HCT116 (cell line): Measurements from ENCODE around the gene SURF6. TPM values are rescaled to one million over a fixed set of nuclear protein-coding genes. Genes with fewer than 3 reads are reported as not detected.

ENCODE experiments used
- ATAC-seq: fragments of 200-7000 bp; cut with Tn5 transposase; 2 replicates; pipeline ENCODE4 v1.9.1; 2020; ENCODE audit warnings: mild to moderate bottlenecking, moderate library complexity
- BruUV-seq: library from RNA; stranded (reverse); fragments of 400-500 nt; replicated peaks from 2 replicates; lab custom pipeline; 2021; lab: Mats Ljungman, UMichigan
- CTCF ChIA-PET: fragments of 300-600 bp; sonication (Branson Sonifier 250); formaldehyde crosslinking; loops from one replicate; lab custom pipeline; 2021; ENCODE audit warnings: antibody characterized with exemption; lab: Charles Lee
- POLR2A ChIA-PET: fragments of 300-600, 350-600 bp; sonication (Branson Sonifier 250); formaldehyde crosslinking; loops from one replicate; lab custom pipeline; 2021; ENCODE audit warnings: antibody characterized with exemption; lab: Charles Lee
- RAD21 ChIA-PET, 2 experiments: fragments of 300-600 bp; sonication (Branson Sonifier 250); formaldehyde crosslinking; loops; one replicate each; lab custom pipeline; 2023; ENCODE audit warnings: low total read pairs in 2 of 2; ENCODE audit not compliant: uncharacterized antibody in 2 of 2, unreplicated experiment in 2 of 2, low non-redundant PET in 1 of 2; lab: Charles Lee
- DNase-seq: peaks from one replicate; pipeline ENCODE4 v3.0.0-alpha.2; 2010; ENCODE audit warnings: low read depth, low spot score
- H2AFZ ChIP-seq: fragments of 200-600 bp; shearing (Covaris generic), sonication (generic); 2 replicates; pipeline ENCODE4 v1.6.1; 2017; ENCODE audit warnings: low read depth, mixed run types, mixed read lengths, antibody characterized with exemption, low read length; ENCODE audit not compliant: poor library complexity, severe bottlenecking
- H3K27ac ChIP-seq: 2 replicates; pipeline ENCODE4 v1.5.1; 2012; ENCODE audit warnings: low read depth, low read length
- H3K27me3 ChIP-seq: fragments of 200-600 bp; sonication (generic); 2 replicates; pipeline ENCODE4 v1.6.1; 2016; ENCODE audit warnings: mixed run types, low read length, mixed read lengths; ENCODE audit not compliant: insufficient read depth
- H3K36me3 ChIP-seq, 2 experiments: fragments of 200-500 bp in 1 of 2; fragments of 200-600 bp in 1 of 2; sonication (Bioruptor generic) in 1 of 2; sonication (generic) in 1 of 2; 2 replicates each; pipeline versions ENCODE4 v1.5.1 to v1.6.1; 2014 to 2016; ENCODE audit warnings: low read length in 2 of 2, inconsistent platforms in 1 of 2, mixed read lengths in 1 of 2, mixed run types in 1 of 2; ENCODE audit not compliant: insufficient read depth in 2 of 2, control insufficient read depth in 1 of 2
- H3K4me1 ChIP-seq, 2 experiments: fragments of 200-600 bp in 1 of 2; sonication (generic) in 1 of 2; 2 replicates each; pipeline versions ENCODE4 v1.5.1 to v1.6.1; 2012 to 2017; ENCODE audit warnings: low read length in 2 of 2, inconsistent platforms in 1 of 2, mild to moderate bottlenecking in 1 of 2, mixed read lengths in 1 of 2, mixed run types in 1 of 2, moderate library complexity in 1 of 2; ENCODE audit not compliant: insufficient read depth in 2 of 2, control insufficient read depth in 1 of 2
- H3K4me2 ChIP-seq: fragments of 200-600 bp; sonication (generic); 2 replicates; pipeline ENCODE4 v1.6.1; 2017; ENCODE audit warnings: mixed run types, low read length, mixed read lengths
- H3K4me3 ChIP-seq, 2 experiments: fragments of 200-600 bp in 1 of 2; sonication (generic) in 1 of 2; replicated peaks in 1 of 2; 2 replicates each; pipeline ENCODE4 v1.5.1; 2011 to 2016; ENCODE audit warnings: low read length in 2 of 2, control low read depth in 1 of 2, low read depth in 1 of 2, mild to moderate bottlenecking in 1 of 2, mixed read lengths in 1 of 2, mixed run types in 1 of 2
- H3K79me2 ChIP-seq: fragments of 200-600 bp; sonication (generic); 2 replicates; pipeline ENCODE4 v1.6.1; 2017; ENCODE audit warnings: mild to moderate bottlenecking, mixed run types, low read length, moderate library complexity, mixed read lengths; ENCODE audit not compliant: insufficient read depth
- H3K9ac ChIP-seq: fragments of 200-600 bp; sonication (generic); 2 replicates; pipeline ENCODE4 v1.6.1; 2016; ENCODE audit warnings: low read length, mixed read lengths
- H3K9me2 ChIP-seq: fragments of 200-600 bp; sonication (generic), shearing (Covaris generic); 2 replicates; pipeline ENCODE4 v1.6.1; 2017; ENCODE audit warnings: mixed run types, mild to moderate bottlenecking, moderate library complexity; ENCODE audit not compliant: insufficient read depth
- H3K9me3 ChIP-seq, 2 experiments: fragments of 200-500 bp in 1 of 2; fragments of 200-600 bp in 1 of 2; sonication (Bioruptor generic) in 1 of 2; sonication (generic) in 1 of 2; 2 replicates each; pipeline ENCODE4 v1.6.1; 2014 to 2017; ENCODE audit warnings: low read length in 2 of 2, mixed read lengths in 2 of 2, inconsistent platforms in 1 of 2, low read depth in 1 of 2, mild to moderate bottlenecking in 1 of 2, mixed run types in 1 of 2, moderate library complexity in 1 of 2; ENCODE audit not compliant: control insufficient read depth in 1 of 2, insufficient read depth in 1 of 2
- H4K20me1 ChIP-seq: fragments of 200-600 bp; sonication (generic), shearing (Covaris generic); 2 replicates; pipeline ENCODE4 v1.6.1; 2017; ENCODE audit warnings: mixed run types, mild to moderate bottlenecking, moderate library complexity; ENCODE audit not compliant: insufficient read depth
- EGR1 ChIP-seq: IDR thresholded peaks from 2 replicates; pipeline ENCODE4 v1.6.1; 2012; ENCODE audit warnings: low read depth
- EZH2 ChIP-seq: fragments of 200-600 bp; sonication (generic); IDR thresholded peaks from 2 replicates; pipeline ENCODE4 v1.6.1; 2017; ENCODE audit warnings: antibody characterized with exemption, mixed run types
- EZH2phosphoT487 ChIP-seq: fragments of 200-600 bp; IDR thresholded peaks from 2 replicates; pipeline ENCODE4 v1.6.1; 2018; ENCODE audit warnings: antibody characterized with exemption, borderline replicate concordance
- FOSL1 ChIP-seq: IDR thresholded peaks from 2 replicates; pipeline ENCODE4 v1.6.1; 2012; ENCODE audit warnings: low read depth
- POLR2A ChIP-seq: IDR thresholded peaks from 2 replicates; pipeline ENCODE4 v1.7.0; 2011; ENCODE audit warnings: borderline replicate concordance; ENCODE audit not compliant: insufficient read depth, insufficient read length; ENCODE audit errors: extremely low read depth
- RAD21 ChIP-seq: IDR thresholded peaks from 2 replicates; pipeline ENCODE4 v1.6.1; 2012; ENCODE audit warnings: low read depth, mild to moderate bottlenecking
- SIN3A ChIP-seq: IDR thresholded peaks from 2 replicates; pipeline ENCODE4 v1.6.1; 2012; ENCODE audit warnings: low read depth
- SRF ChIP-seq: IDR thresholded peaks from 2 replicates; pipeline ENCODE4 v1.6.1; 2012; ENCODE audit warnings: low read depth
- TCF7L2 ChIP-seq: IDR thresholded peaks from 2 replicates; pipeline ENCODE4 v1.7.0; 2011; ENCODE audit warnings: borderline replicate concordance, inconsistent platforms; ENCODE audit not compliant: insufficient read depth, insufficient read length; ENCODE audit errors: extremely low read depth
- ZNF274 ChIP-seq: fragments of 200-500 bp; sonication (Bioruptor generic); IDR thresholded peaks from 2 replicates; pipeline ENCODE4 v1.6.1; 2014; ENCODE audit warnings: mild to moderate bottlenecking, low read depth, low read length, inconsistent platforms
- intact Hi-C: fragments of 100-400 bp; cut with micrococcal nuclease; formaldehyde crosslinking; loops from 2 replicates; pipeline ENCODE4 v1.10.0; 2022
- total RNA-seq: library from RNA; stranded (reverse); gene quantifications from one replicate; pipeline ENCODE4 v1.2.1, GENCODE V29; 2021; ENCODE audit not compliant: unreplicated experiment
- TF ChIP-seq, protein P1 (sequence below): IDR thresholded peaks from 2 replicates; pipeline ENCODE4 v1.6.1; 2012
- TF ChIP-seq, protein P2 (sequence below): IDR thresholded peaks from 2 replicates; pipeline ENCODE4 v1.6.1; 2011; ENCODE audit warnings: mild to moderate bottlenecking, low read length, moderate library complexity; ENCODE audit not compliant: insufficient replicate concordance; ENCODE audit errors: extremely low read depth

The SURF6 gene
- total RNA-seq, 1 experiment from 2014 or later = 30.1 TPM

DNA sequence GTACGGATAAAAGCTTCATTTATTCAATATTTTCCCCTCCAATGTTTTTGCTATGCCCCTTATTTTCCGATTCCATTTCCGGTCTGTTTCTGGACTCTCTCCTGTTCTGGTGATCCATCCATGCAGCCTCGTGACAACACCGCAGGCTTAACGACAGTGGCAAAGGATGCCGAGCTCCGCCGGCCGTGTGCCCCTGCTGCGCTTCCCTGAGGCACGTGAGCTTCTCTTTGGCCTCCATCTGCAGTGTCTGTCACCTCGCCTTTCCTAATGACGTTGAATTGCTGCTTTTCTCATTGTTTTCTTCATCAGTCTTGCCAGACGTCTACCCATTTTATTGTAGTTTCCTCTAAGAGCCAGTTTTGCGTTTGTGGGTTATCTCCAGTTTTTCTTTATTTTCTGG, 28.7 kb downstream of the SURF6 start:
- TF ChIP-seq EZH2phosphoT487 = no peak
- no peak for TF ChIP-seq ZNF274
- TF ChIP-seq, protein P1, sequence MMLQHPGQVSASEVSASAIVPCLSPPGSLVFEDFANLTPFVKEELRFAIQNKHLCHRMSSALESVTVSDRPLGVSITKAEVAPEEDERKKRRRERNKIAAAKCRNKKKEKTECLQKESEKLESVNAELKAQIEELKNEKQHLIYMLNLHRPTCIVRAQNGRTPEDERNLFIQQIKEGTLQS = no peak
- TF ChIP-seq EZH2 = no peak
- TF ChIP-seq, protein P2, sequence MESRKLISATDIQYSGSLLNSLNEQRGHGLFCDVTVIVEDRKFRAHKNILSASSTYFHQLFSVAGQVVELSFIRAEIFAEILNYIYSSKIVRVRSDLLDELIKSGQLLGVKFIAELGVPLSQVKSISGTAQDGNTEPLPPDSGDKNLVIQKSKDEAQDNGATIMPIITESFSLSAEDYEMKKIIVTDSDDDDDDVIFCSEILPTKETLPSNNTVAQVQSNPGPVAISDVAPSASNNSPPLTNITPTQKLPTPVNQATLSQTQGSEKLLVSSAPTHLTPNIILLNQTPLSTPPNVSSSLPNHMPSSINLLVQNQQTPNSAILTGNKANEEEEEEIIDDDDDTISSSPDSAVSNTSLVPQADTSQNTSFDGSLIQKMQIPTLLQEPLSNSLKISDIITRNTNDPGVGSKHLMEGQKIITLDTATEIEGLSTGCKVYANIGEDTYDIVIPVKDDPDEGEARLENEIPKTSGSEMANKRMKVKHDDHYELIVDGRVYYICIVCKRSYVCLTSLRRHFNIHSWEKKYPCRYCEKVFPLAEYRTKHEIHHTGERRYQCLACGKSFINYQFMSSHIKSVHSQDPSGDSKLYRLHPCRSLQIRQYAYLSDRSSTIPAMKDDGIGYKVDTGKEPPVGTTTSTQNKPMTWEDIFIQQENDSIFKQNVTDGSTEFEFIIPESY = no peak
- no peak for TF ChIP-seq EGR1
- TF ChIP-seq FOSL1 = no peak
- TF ChIP-seq RAD21 = no peak
- TF ChIP-seq TCF7L2 = no peak
- TF ChIP-seq SIN3A = no peak
- no peak for TF ChIP-seq POLR2A
- no peak for TF ChIP-seq SRF
- no peaks in the 10 kb centered on the region for H3K79me2 ChIP-seq
- ATAC-seq (no peak), DNase-seq (no peak)
- no peak overlapping the region for H3K9ac ChIP-seq
- ChIA-PET RAD21 (no interaction called here), POLR2A (interaction anchor here (0.6 kb wide), 2 partner anchors 38 to 168 kb away, joined by 3 to 4 read pairs; no protein-coding TSS in a partner anchor), CTCF (no interaction called here)
- H4K20me1 ChIP-seq = no peaks in the 10 kb centered on the region
- no peak overlapping the region for H3K4me3 ChIP-seq
- peaks cover 0 to 3% of the 10 kb centered on the region in 2 experiments; a peak in 1 of 4 replicates for H3K9me3 ChIP-seq
- no peaks in the 10 kb centered on the region for H3K4me1 ChIP-seq
- BruUV-seq = no TSS peak
- H3K27ac ChIP-seq = no peak overlapping the region
- H2AFZ ChIP-seq = no peak overlapping the region
- 0 out of 2 replicates have a peak, but pooled peaks cover 3% of the 10 kb centered on the region for H3K27me3 ChIP-seq
- intact Hi-C loops = no loop called here
- H3K4me2 ChIP-seq = no peak overlapping the region
- H3K9me2 ChIP-seq = no peaks in the 10 kb centered on the region
- H3K36me3 ChIP-seq = no peaks in the 10 kb centered on the region
